D721Med (cell line): ENCODE data around the gene NAT10.

Experiments used
- DNase-seq: peaks from one replicate; pipeline ENCODE4 v3.0.0; 2011; ENCODE audit warnings: low spot score; ENCODE audit not compliant: insufficient read length
- FAIRE-seq: peaks from 2 replicates; lab custom pipeline; 2011; peaks lifted over from hg19 to GRCh38; lab: Jason Lieb, UNC
- CTCF ChIP-seq: IDR thresholded peaks from 2 replicates; pipeline ENCODE4 v1.5.1; 2012; ENCODE audit warnings: mild to moderate bottlenecking, control low read depth; ENCODE audit not compliant: insufficient read depth; ENCODE audit errors: missing control alignments

Gene NAT10

GRCh38 chr11:34162493-34162820 lies 57.0 kb downstream of the NAT10 start:
- FAIRE-seq = no peak
- no peak for TF ChIP-seq CTCF
- DNase-seq = no peak

- FAIRE-seq (no peak), DNase-seq (no peak)
- no peak for TF ChIP-seq CTCF
These were observed 57.4 kb downstream of the NAT10 start for GRCh38 chr11:34162856-34163255.

GRCh38 chr11:34165121-34165520 lies 59.7 kb downstream of the NAT10 start:
- no peak for FAIRE-seq
- no peak for TF ChIP-seq CTCF
- no peak for DNase-seq

- TF ChIP-seq CTCF = no peak
- DNase-seq = no peak
- FAIRE-seq = no peak
These were observed 60.5 kb downstream of the NAT10 start for GRCh38 chr11:34165786-34166555.

- DNase-seq = no peak
- no peak for FAIRE-seq
- TF ChIP-seq CTCF = no peak
These were observed 61.6 kb downstream of the NAT10 start for GRCh38 chr11:34166806-34167740.

- DNase-seq (no peak), FAIRE-seq (no peak)
- TF ChIP-seq CTCF = no peak
These were observed 62.5 kb downstream of the NAT10 start for GRCh38 chr11:34167961-34168360.
